ENCODE measurements around the gene PTPN18.
"Not testable (repeated sequence)": the region's sequence is repeated elsewhere in the genome, so short reads cannot be mapped to it uniquely, and the experiment has no call there.

PTPN18 gene

GRCh38 chr2:130416693-130417092 is 60.8 kb downstream of the PTPN18 start:
- H3K4me1 ChIP-seq (ENCODE audit: control insufficient read depth, insufficient read depth, low read length); H3K27me3 ChIP-seq (ENCODE audit: control insufficient read depth, insufficient read depth, low read length); H3K9ac ChIP-seq (ENCODE audit: low read depth, low read length); H3K27ac ChIP-seq (ENCODE audit: low read depth, low read length); H3K9me3 ChIP-seq (ENCODE audit: control insufficient read depth, insufficient read depth, low read length); H3K36me3 ChIP-seq (ENCODE audit: control insufficient read depth, insufficient read depth, low read length); H3K4me3 ChIP-seq (ENCODE audit: low read depth, low read length): not testable (repeated sequence)

GRCh38 chr2:130418845-130419244 is 63.0 kb downstream of the PTPN18 start:
- not testable (repeated sequence) for H3K36me3 ChIP-seq (ENCODE audit: control insufficient read depth, insufficient read depth, low read length); H3K27me3 ChIP-seq (ENCODE audit: control insufficient read depth, insufficient read depth, low read length); H3K9ac ChIP-seq (ENCODE audit: low read depth, low read length); H3K4me1 ChIP-seq (ENCODE audit: control insufficient read depth, insufficient read depth, low read length); H3K27ac ChIP-seq (ENCODE audit: low read depth, low read length); H3K4me3 ChIP-seq (ENCODE audit: low read depth, low read length); H3K9me3 ChIP-seq (ENCODE audit: control insufficient read depth, insufficient read depth, low read length)

Data from HUES48 (cell line).